Peyer's patch (tissue), 4 donors: ENCODE measurements around the gene PEX11G. TPM values are rescaled to one million over a fixed set of nuclear protein-coding genes. Genes with fewer than 3 reads are reported as not detected.

Experiments used
- DNase-seq, 3 donors: peaks; one replicate each; pipeline ENCODE4 v3.0.0-alpha.2; 2017 to 2019
- H3K27ac ChIP-seq, 4 donors: fragments of 200-600 bp; sonication (generic); one replicate each; pipeline ENCODE4 v1.5.1; 2016 to 2019
- H3K27me3 ChIP-seq, 2 donors: fragments of 200-600 bp; sonication (generic); one replicate each; pipeline ENCODE4 v1.5.1; 2019
- H3K36me3 ChIP-seq, 3 donors: fragments of 200-600 bp; sonication (generic); one replicate each; pipeline ENCODE4 v1.5.1; 2016 to 2019
- H3K4me1 ChIP-seq, 4 donors: fragments of 200-600 bp; sonication (generic); one replicate each; pipeline ENCODE4 v1.5.1; 2016 to 2019
- H3K4me3 ChIP-seq, 4 donors: fragments of 200-600 bp; sonication (generic); 1 replicate in 3 of 4; 2 replicates in 1 of 4; pipeline ENCODE4 v1.5.1; 2016 to 2019; ENCODE audit warnings: mild to moderate bottlenecking in 1 of 4
- H3K9me3 ChIP-seq, 4 donors: fragments of 200-600 bp; sonication (generic); one replicate each; pipeline ENCODE4 v1.5.1; 2016 to 2019; ENCODE audit warnings: mild to moderate bottlenecking in 1 of 4
- POLR2A ChIP-seq, 2 donors: fragments of 450-650 bp; IDR thresholded peaks; one replicate each; pipeline ENCODE4 v1.5.1; 2017; ENCODE audit warnings: antibody characterized with exemption in 2 of 2, mild to moderate bottlenecking in 2 of 2, moderate library complexity in 2 of 2
- total RNA-seq, 4 donors: library from RNA; depleted of rRNA; stranded (reverse); fragments of >200 nt; gene quantifications; one replicate each; pipeline ENCODE4 v1.1.0, GENCODE V29; 2016
- TF ChIP-seq, protein P1 (sequence below), 6 experiments: fragments of 450-650 bp in 4 of 6; fragments of 200-600 bp in 2 of 6; sonication (generic) in 1 of 6; IDR thresholded peaks; one replicate each; pipeline ENCODE4 v1.5.1; 2017 to 2019; ENCODE audit warnings: antibody characterized with exemption in 6 of 6, mild to moderate bottlenecking in 3 of 6, moderate library complexity in 1 of 6

PEX11G gene
- total RNA-seq, 4 donors from 2014 or later = 8.2 to 14.3 (median 10.3) TPM; not detected in 1

- no peak for TF ChIP-seq POLR2A (IDR thresholded peaks at IDR 0.05)
- TF ChIP-seq, protein P1, sequence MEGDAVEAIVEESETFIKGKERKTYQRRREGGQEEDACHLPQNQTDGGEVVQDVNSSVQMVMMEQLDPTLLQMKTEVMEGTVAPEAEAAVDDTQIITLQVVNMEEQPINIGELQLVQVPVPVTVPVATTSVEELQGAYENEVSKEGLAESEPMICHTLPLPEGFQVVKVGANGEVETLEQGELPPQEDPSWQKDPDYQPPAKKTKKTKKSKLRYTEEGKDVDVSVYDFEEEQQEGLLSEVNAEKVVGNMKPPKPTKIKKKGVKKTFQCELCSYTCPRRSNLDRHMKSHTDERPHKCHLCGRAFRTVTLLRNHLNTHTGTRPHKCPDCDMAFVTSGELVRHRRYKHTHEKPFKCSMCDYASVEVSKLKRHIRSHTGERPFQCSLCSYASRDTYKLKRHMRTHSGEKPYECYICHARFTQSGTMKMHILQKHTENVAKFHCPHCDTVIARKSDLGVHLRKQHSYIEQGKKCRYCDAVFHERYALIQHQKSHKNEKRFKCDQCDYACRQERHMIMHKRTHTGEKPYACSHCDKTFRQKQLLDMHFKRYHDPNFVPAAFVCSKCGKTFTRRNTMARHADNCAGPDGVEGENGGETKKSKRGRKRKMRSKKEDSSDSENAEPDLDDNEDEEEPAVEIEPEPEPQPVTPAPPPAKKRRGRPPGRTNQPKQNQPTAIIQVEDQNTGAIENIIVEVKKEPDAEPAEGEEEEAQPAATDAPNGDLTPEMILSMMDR (IDR thresholded peaks at IDR 0.05) = no peak
- Histone ChIP-seq H3K9me3 (no peaks in the 10 kb centered on the region), H3K4me3 (no peak overlapping the region)
These were observed 10.0 kb downstream of the PEX11G start for GRCh38 chr19:7478843-7479227.

DNA sequence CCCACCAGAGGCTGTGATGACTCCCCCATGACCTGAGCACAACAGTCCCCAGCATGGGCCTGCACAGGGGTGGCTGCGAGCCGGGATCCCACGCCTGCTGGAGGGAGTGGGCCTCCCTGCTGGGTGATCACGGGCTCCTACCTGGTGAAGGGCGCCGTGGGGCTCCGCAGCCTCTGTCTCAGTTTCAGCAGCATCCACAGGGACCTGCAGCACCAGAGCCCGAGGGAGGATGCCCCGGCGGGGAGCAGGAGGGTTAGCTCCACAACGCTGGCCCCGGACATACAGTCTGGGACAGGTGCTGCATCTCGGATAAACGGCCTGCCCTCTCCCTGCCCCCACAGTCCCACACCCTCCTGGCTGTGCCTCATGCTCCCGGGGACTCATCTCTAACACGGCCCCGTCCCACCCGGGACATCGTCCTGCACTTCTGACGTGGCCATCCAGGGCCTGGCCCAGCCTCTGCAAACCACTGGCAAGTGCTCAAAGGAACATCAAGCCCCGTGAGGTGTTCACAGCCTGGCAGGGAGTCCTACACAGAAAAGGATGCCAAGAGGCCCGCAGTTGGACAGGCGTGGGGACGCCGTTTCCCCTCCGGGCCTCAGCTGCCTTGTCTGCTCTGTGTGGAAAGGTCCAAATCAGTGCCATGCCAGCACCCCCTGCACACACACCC is 10.5 kb downstream of the PEX11G start:
- no peak overlapping the region for H3K27ac ChIP-seq
- no peaks in the 10 kb centered on the region for H3K27me3 ChIP-seq
- no peak overlapping the region for H3K4me3 ChIP-seq
- peaks cover 0 to 11% (median 2%) of the 10 kb centered on the region in 4 donors for H3K4me1 ChIP-seq
- no peak for TF ChIP-seq POLR2A (IDR thresholded peaks at IDR 0.05)
- TF ChIP-seq, protein P1 (IDR thresholded peaks at IDR 0.05) = no peak
- peaks cover 0 to 5% (median 0%) of the 10 kb centered on the region in 3 donors for H3K36me3 ChIP-seq
- no peak for DNase-seq
- H3K9me3 ChIP-seq = no peaks in the 10 kb centered on the region

More at GRCh38 chr19:7478843-7479227, 10.0 kb downstream of the PEX11G start:
- no peak for DNase-seq
- Histone ChIP-seq H3K36me3 (peaks cover 0 to 4% (median 0%) of the 10 kb centered on the region in 3 donors), H3K27me3 (no peaks in the 10 kb centered on the region), H3K27ac (no peak overlapping the region), H3K4me1 (peaks cover 0 to 14% (median 2%) of the 10 kb centered on the region in 4 donors)

- Histone ChIP-seq H3K9me3 (no peaks in the 10 kb centered on the region), H3K36me3 (peaks cover 0 to 5% (median 0%) of the 10 kb centered on the region in 3 donors), H3K4me1 (peaks cover 0 to 6% (median 0%) of the 10 kb centered on the region in 4 donors), H3K27ac (no peak overlapping the region), H3K27me3 (no peaks in the 10 kb centered on the region), H3K4me3 (no peak overlapping the region)
- no peak for TF ChIP-seq POLR2A (IDR thresholded peaks at IDR 0.05)
- TF ChIP-seq, protein P1 (IDR thresholded peaks at IDR 0.05) = no peak
- DNase-seq = no peak
These were observed 11.1 kb downstream of the PEX11G start for GRCh38 chr19:7477758-7478157.

- Histone ChIP-seq H3K4me3 (no peak overlapping the region), H3K27ac (no peak overlapping the region), H3K36me3 (peaks cover 0 to 10% (median 0%) of the 10 kb centered on the region in 3 donors), H3K27me3 (no peaks in the 10 kb centered on the region), H3K9me3 (no peaks in the 10 kb centered on the region), H3K4me1 (no peaks in the 10 kb centered on the region)
- TF ChIP-seq, protein P1 (IDR thresholded peaks at IDR 0.05) = no peak
- no peak for TF ChIP-seq POLR2A (IDR thresholded peaks at IDR 0.05)
- no peak for DNase-seq
These were observed 11.9 kb downstream of the PEX11G start for GRCh38 chr19:7476777-7477494.

DNA sequence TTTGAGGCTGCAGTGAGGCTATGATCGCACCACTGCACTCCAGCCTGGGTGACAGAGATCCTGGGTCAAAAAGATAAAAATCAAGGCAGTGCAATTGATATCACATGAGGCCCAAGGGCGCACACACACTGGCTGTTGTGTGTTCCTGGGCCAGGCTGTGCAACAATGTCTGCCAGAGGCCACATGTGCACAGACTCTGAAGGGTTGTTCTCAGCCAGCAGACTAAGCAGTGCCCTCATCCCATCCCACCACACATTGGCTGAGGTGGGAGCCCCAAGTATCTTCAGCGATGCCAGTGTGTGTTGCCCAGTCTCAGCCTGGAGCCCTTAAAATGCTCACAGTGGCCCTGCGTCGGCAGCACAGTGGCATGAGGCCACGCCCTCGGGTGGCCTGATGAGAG is 12.6 kb downstream of the PEX11G start:
- Histone ChIP-seq H3K27ac (no peak overlapping the region), H3K27me3 (no peaks in the 10 kb centered on the region)
- no peak for TF ChIP-seq POLR2A (IDR thresholded peaks at IDR 0.05)
- TF ChIP-seq, protein P1 (IDR thresholded peaks at IDR 0.05) = no peak

More for the DNA sequence above, 12.6 kb downstream of the PEX11G start:
- DNase-seq = peak in 1 of 3 donors; percentile 47
- Histone ChIP-seq H3K4me1 (no peaks in the 10 kb centered on the region), H3K4me3 (no peak overlapping the region), H3K9me3 (no peaks in the 10 kb centered on the region), H3K36me3 (peaks cover 0 to 17% (median 0%) of the 10 kb centered on the region in 3 donors)
